ENCODE results near the gene TRAPPC3. TPM values are rescaled to one million over a fixed set of nuclear protein-coding genes. Genes with fewer than 3 reads are reported as not detected.

Gene TRAPPC3
- total RNA-seq: 65.8 and 75.9 TPM in 2 replicates

DNA sequence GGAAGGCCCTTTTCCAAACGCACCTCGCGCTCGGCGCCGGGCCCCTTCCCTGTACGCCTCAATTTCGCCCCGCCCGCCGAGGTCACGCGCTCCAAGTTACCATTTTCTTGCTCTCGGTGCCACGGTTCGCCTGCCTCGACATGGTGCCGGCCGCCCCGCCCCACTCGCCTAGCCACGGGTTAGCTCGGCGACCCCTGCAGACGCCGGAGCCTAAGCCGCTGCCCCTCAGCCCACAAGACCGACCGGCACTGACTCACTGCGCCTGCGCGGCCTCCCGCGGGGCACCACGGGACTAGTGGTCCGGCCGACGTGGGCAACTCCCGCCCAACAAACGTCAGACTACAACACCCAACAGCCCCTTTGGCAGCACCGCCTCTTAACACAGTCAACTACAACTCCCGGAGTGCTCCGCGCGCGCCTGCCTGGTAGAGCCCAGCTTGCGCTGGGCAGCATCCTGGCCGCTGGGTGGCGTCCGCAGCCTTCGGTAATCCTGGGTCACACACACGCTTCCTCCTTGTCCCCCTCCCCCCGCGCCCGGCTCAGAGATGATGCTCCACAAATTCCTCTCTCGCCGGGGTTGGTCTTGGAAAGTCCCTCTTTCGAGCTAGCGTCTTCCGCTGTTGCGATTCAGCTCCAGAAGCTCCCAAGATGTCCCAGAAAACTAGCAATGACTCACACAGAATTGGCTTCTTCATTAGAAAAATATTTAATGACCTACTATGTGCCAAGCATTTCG, at the start of gene TRAPPC3:
TRAPPC3 (minus strand) TSS at position 250 of the 736 bp plus-strand sequence; CDS start at position 142, 108 bp downstream.

DNA sequence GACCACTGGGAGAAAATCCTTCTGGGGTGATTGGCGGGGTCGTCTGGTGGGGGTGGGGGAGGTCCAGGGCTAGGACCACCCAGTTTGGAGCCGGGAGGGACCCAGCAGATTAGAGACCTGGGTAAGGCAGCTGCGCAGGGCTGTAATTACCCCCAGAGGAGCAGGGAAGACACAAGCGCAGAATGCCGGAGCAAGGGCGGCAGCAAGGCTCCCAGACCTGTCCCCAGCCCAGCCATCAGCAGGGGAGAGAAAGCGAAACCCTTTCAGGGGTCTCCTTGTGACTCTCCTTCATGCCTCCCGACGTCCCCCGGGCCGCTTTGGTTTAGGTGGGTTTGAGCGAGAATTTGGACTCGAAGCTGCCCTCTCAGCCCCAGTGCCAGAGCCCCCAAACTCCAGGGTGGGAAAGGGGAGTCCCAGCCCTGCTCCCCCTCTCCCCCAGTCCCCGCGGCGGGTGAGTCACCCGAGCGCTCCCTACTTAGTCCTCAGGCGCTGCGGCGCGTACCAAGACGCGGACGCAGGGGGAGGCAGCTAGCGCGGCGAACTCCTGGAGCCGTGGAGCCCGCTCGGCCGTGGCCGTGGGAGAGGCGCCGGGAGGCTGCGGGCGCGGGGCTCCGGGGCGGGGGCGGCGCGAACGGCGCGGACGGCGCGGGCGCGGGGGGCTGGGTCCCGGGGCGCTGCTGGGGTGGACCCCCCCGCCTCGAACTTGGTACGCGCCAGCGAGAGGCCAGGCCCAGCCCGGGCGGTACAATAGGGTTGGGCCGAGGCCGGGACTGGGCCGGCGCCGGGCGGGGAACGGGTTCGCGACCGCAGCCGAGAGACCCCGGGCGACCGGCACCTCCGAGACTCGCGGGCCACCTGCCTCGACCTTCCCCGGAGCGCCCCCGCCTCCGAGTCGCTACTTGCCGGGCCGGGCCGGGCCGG, 6.4 kb upstream of the TRAPPC3 start, which contains the start of gene MAP7D1:
MAP7D1 (plus strand) TSS at position 753 of the 921 bp plus-strand sequence. CDS start 258 bp downstream, outside the sequence.

DNA sequence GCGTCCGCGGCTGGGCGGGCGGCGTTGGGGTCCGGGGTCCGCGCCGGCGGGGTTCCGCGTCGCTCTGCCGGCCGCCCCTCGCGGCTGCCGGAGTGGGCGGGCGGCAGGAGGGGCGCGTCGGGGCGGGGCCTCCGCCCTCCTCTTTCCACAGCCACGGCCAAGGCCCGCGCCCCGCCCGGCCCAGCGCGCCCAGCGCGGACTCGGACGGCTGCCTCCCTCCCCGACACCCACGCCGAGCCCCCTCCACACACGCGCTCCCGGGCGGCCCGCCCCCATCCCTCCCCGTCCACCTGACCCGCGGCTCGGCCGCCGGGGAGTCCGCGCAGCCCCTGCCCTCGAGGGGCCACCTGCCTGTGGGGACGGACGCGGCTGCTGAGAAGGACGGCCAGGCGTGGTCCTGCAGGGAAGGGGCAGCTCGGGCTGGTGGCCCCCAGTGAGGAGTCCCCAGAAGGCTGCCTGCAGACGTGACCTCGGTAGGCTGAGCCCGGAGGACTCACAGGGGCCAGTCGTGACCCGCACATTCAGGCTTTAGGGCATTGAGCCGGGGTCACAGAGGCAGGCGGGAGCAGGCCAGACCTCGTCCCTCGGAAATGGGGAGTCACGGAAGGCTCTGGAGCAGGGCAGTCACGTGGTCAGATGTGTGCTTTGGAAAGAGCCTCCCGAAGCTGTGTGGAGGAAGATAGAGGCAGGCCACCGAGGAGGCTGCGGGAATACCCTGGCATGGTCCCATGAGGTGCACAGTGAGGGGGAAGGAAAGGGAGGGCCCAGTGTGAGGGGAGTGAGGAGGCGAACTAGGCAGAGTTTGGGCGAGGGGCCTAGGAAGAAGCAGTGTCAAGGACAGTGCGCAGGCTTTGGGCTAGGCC, 23.9 kb downstream of the TRAPPC3 start, which contains the start of gene COL8A2:
COL8A2 (minus strand) TSS at position 94 of the 863 bp plus-strand sequence. CDS start 24,980 bp downstream, outside the sequence.

DNA sequence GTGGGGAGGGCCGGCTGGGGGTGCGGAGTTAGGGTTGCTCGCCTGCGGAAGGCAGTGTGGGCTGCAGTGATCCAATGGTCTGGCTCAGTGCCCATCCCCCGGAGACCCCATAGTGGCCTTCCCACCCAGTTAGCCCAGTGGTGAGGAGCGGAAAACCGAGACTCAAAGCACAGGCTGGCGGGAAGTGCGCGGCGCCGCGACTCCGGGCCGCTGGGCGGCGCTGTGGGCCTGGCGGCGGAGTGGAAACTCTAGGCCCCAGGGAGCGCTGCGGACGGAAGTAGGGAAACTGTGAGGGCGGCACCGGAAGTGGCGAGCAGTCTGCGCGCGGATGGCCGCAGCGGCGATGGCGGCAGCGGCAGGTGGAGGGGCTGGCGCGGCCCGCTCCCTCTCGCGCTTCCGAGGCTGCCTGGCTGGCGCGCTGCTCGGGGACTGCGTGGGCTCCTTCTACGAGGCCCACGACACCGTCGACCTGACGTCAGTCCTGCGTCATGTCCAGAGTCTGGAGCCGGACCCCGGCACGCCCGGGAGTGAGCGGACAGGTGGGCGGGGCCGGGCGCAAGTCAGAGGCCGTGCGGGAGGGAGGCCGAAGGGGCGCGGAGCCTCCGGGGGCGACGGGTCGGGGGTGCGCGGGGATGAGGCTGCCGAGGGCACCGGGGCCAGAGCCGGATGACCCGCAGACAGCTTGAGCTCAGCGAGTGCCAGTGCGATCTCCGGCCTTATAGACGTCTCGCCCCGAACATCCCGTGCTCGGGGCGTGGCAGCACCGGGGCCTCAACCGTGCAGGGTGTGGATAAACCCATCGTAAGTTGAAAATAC, 60.5 kb downstream of the TRAPPC3 start, which contains the start of gene ADPRS:
ADPRS (plus strand) TSS at position 316 of the 816 bp plus-strand sequence; CDS start at position 329, 13 bp downstream.

Other genes starting within 250 kb of the TRAPPC3 start
- gene AGO3, start 218.4 kb downstream of the TRAPPC3 start, total RNA-seq: 9.6 and 21.6 TPM in 2 replicates
- under 0.01 and 0.14 TPM in 2 replicates for gene TEKT2, start 65.4 kb downstream of the TRAPPC3 start, total RNA-seq
- gene ADPRS, start 60.6 kb downstream of the TRAPPC3 start, total RNA-seq: 31.3 and 31.8 TPM in 2 replicates
- 1.5 and 3.8 TPM in 2 replicates for gene COL8A2, start 24.3 kb downstream of the TRAPPC3 start, total RNA-seq
- gene MAP7D1, start 6.7 kb upstream of the TRAPPC3 start, total RNA-seq: 77.6 and 152 TPM in 2 replicates
- 102 and 103 TPM in 2 replicates for gene THRAP3, start 75.0 kb upstream of the TRAPPC3 start, total RNA-seq
- gene SH3D21, start 156.9 kb upstream of the TRAPPC3 start, total RNA-seq: 1.9 and 6.5 TPM in 2 replicates
- 7.8 and 10.9 TPM in 2 replicates for gene EVA1B, start 174.2 kb upstream of the TRAPPC3 start, total RNA-seq
- gene STK40, start 236.4 kb upstream of the TRAPPC3 start, total RNA-seq: 12.0 and 35.7 TPM in 2 replicates
- 8.5 and 14.5 TPM in 2 replicates for gene LSM10, start 248.4 kb upstream of the TRAPPC3 start, total RNA-seq